GM18519 (cell line): ENCODE results near the gene OTX1.
A peak's percentile ranks its signal among the peaks of the same experiment; 100 is the strongest.
"Not testable (repeated sequence)": the region's sequence is repeated elsewhere in the genome, so short reads cannot be mapped to it uniquely, and the experiment has no call there.

Experiments used
- ATAC-seq: cut with Tn5 transposase; IDR thresholded peaks from one replicate; pipeline ENCODE4 v1.9.1; 2021; ENCODE audit warnings: mild to moderate bottlenecking, moderate library complexity; ENCODE audit not compliant: unreplicated experiment, low FRiP score

OTX1 gene

DNA sequence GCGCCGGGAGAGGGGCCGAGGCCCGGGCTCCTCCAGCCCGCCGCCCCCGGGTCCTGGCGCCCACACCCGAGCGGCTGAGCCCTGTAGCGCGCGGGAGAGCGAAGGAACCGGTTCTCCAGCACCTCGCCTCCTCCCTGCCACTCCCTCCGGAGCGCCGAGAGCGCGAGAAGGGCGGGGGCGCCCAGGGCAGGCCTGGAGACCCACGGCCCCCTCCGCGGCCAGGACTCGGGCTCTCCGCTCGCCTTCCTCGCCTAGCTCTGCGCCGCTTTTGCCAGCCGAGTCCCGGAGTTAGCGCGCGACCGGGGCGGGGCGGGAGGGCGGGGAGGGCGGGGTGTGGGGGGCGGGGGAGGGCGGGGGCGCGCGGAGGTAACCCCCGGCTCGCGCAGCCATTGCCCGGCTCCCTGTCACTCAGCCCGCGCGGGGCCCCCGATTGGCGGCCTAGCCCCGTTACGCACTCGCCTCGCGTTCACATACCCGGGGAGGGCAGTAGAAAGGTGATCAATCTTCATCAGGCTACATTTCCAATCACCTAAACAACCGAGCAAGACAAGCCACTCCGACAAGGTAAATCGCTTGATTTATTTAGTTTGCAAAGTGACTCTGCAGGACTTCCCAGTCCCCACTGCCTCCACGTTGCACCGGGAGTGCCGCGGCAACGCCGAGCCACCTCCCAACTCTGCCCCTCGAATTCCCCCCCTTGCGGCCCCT, at the start of gene OTX1:
OTX1 (plus strand) TSS at position 497 of the 708 bp plus-strand sequence. CDS start 2,161 bp downstream, outside the sequence.
- peak; percentile 77 for ATAC-seq

DNA sequence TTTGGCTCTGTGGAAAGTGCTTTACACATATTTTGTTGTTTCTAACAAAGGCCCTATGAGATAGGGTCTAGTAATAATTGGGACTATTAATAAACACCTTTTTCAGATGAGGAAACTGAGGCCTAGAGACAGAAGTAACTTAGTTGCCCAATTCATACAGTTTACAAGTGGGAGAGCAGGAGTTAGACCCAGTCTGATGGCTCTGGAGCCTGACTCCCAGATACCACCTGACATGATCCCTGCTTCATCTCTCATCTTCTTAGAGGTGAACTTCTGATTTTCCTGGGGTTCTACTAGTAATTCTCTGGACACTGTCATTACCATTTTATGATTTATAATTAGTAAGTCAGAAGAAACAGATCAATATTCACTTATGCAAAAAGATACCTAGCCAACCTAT, 49.1 kb upstream of the OTX1 start:
- ATAC-seq = no peak

DNA sequence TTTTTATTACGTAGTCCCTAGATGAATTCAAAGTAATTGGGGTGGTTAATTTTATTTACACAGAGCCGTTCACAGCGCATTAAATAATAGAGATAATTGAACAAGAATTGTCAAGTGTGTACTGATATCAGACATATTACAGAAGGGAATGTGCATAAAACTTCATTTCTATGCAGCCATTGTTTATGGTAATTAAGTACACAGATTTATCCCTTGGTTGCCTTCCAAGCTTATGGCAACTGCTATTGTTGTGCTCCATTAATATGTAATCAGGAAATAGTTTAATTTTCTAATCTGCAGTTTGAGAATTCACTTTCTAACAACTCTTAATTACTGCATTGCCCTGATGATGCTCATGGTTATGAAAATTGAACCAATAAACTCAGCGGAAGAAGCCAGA, 47.3 kb upstream of the OTX1 start:
- no peak for ATAC-seq

DNA sequence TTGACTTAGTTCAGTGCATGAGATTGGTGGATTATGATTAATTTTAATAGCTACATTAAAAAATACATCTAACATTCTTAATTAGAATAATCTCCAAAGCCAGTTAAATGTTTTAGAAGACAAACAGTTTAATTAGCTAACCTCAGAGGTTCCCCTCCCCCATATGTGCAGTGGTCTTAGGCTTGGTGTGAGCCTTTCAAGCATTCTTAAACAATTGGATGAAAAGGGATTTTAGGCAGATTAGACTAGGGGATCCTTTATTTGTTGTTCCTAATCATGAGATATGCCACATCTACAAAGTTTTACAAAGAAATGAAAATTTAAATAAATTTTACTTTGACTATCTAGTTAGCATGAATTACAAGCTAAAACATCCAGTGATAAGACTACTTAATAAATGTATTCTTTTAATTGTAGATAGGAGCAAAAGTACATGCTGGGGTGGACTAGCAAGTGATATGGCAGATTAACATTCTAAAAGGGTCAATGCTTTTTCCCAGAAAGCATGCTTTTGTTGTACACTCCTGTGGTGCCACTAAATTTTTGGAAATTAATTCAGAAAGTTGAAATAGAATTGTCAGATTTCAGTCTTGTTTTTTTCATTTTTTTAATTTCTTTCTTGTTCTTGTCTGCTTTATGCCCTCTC, 42.7 kb upstream of the OTX1 start:
- ATAC-seq = no peak

- ATAC-seq = no peak
These were observed 41.8 kb upstream of the OTX1 start for GRCh38 chr2:63008838-63009237.

- ATAC-seq = no peak
These were observed 41.1 kb upstream of the OTX1 start for GRCh38 chr2:63009490-63009889.

DNA sequence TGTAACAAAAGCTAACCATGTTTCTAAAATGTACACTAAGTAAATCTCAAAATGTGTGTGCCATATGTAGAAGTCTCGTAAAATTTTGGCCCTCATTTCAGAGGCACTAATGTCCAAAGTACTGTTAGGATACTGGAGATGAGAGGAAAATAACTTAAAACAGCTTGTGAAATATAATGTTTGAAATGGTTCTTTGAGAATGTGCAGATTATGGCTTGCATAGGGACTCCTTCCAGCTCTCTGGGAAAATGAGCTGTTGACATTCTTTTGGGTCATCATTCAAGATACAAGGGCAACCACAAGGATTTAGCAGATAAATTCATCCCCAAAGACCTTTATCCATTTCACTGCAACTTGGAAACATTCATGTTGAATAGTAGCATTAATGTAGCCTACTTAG, 38.1 kb upstream of the OTX1 start:
- ATAC-seq = no peak

GRCh38 chr2:63013438-63013837, 37.2 kb upstream of the OTX1 start:
- ATAC-seq = no peak

DNA sequence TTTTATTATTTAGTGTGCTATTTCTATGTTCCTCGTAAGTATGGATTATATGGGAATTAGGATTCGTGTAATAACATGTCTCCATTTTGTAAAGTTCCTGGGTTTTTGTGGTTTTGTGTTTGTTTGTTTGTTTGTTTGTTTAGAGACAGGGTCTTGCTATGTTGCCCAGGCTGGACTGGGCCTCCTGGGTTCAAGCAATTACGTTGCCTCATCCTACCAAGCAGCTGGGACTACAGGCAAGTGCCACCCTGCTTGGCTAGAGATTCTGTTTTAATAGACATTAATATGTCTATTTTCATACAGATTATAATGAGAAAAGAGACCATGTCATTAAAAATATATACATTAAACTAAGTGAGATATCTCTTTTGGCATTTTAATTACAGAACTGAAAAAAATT, 35.2 kb upstream of the OTX1 start:
- no peak for ATAC-seq

- no peak for ATAC-seq
These were observed 32.2 kb upstream of the OTX1 start for GRCh38 chr2:63018439-63018838.

GRCh38 chr2:63019686-63020085, 30.9 kb upstream of the OTX1 start:
- ATAC-seq = not testable (repeated sequence)

- ATAC-seq = no peak
These were observed 27.2 kb upstream of the OTX1 start for GRCh38 chr2:63023444-63023843.

GRCh38 chr2:63027220-63027619, 23.4 kb upstream of the OTX1 start:
- ATAC-seq = no peak

DNA sequence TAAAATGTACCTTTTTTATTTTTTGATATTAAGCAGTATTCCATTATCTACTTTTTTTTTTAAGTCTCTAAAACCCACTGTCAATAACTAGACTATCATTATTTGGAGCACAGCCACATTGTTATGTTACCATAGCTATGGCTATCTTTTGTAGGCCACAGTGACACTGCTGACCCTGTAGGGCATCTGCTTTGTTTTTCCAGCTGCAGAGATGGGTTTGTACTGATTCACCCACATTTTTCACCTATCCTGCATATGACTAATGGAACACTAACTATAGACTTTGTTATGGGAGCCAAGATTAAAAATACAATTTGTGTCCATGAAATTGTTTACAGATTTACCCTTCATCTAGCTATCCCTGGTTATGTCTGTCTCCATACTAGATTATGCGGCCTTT, 21.6 kb upstream of the OTX1 start:
- no peak for ATAC-seq

- no peak for ATAC-seq
These were observed 16.1 kb upstream of the OTX1 start for GRCh38 chr2:63034526-63034925.

- no peak for ATAC-seq
These were observed 15.5 kb upstream of the OTX1 start for GRCh38 chr2:63035169-63035568.

DNA sequence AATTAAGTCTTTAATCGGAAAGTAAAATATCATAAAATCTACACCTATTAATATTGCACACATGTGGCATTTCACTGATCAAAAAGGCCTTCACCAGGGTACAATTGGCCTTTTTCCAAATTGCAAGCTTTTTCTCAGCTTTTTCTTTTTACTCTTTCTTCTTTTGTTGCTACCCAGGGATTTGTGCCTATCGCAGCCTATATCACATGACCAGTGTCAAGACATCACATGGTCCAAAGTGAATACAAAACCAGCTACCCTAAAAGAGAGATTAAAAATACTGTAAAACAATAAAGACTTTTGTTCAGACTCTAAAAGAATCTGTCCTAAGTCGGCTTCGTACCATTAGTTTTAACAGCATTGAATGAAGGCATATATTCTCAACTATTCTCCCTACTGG, 15.0 kb upstream of the OTX1 start:
- no peak for ATAC-seq

DNA sequence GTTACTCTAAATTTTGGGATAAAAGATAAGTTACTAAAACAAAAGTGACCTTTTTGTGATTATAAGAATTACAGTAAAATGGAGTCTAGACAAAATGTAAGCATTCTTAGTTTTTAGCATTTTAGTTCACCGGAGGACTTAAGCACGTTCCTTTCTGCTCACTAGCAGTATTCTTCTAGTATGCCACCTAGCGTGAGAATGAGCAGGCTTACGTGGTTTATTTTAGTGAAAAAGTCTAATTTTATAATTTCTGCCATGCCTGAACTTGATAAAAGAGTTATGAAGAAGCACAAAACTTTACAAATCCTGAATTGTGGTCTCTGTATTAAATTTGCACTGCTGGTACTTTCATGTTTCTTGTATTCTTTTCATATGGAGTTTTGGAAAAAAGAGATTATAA, 12.6 kb upstream of the OTX1 start:
- ATAC-seq = no peak

- ATAC-seq = no peak
These were observed 10.0 kb upstream of the OTX1 start for GRCh38 chr2:63040586-63040985.

DNA sequence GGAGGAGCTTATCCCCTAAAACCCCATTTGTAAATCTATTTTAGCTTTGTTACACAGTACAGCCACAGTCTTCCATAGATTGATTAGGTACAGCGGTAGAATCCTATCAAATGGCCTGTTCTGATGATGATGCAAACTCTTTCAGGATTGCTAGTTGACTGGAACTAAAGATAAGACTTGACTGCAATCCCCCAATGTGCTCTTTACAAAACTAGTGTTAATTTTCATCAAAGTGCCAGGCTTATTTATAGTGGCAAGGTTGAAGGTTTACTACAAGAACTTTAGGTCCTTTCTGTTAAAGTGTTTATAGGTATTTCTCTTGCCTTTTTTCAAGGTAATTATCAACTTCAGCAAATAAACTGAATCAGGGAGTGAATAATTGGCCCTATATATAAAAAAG, 9.0 kb upstream of the OTX1 start:
- no peak for ATAC-seq

DNA sequence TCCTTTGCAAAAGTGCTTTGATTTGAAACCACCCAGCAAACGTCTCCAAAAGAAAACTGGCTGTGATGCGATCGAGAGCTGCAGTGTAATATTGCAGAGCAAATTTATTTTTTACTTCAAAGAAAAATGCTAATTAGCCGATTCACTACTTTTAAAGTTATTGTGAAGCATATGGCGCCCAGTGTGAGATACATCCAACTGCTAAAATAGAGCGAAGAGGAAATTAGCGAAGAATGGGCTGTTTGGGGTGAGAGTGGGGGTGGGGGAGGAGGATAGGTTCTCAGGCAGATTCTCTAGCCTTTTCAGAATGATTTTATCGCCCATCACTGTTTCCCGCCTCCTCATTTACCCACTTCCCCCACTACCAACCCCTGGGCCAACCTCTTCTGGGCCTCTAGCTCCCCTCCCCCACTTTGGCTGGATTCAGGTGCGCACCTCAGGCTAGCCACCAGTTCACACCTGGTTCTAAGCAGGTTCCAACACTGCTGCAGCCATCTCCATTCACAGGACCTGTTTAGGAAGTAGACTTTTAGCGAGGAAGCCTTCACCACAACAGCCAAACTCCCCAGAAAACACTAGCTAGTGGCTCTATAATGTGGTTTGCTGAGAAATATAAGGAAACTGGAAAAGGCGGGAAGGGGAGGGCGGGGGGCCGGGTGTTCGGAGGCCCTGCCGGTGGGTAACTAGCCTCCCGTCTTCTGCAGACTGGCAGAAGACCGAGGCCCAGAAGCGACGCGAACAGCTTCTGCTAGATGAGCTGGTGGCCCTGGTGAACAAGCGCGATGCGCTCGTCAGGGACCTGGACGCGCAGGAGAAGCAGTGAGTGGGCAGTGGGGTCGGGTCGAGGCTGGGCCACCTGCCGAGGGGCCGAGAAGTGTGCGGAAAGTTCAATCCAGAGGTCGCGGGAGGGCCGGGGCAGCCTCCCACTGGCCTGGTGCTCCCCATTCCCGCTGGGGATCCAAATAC, 6.0 kb upstream of the OTX1 start:
- ATAC-seq = no peak
